ENCODE measurements around the gene FCHO1.

The FCHO1 gene

GRCh38 chr19:17762505-17763229, 11.4 kb downstream of the FCHO1 start:
- Histone ChIP-seq H3K27me3 (ENCODE audit: insufficient read depth, low read depth) (no peaks in the 10 kb centered on the region), H3K4me2 (no peak overlapping the region), H4K20me1 (ENCODE audit: insufficient read depth) (no peaks in the 10 kb centered on the region), H3K4me1 (ENCODE audit: low read depth, poor library complexity, severe bottlenecking) (no peaks in the 10 kb centered on the region), H2AFZ (ENCODE audit: low read depth) (no peak overlapping the region), H3K36me3 (ENCODE audit: insufficient read depth) (no peaks in the 10 kb centered on the region), H3K27ac (no peak overlapping the region), H3K79me2 (ENCODE audit: insufficient read depth, low read depth) (no peaks in the 10 kb centered on the region), H3K9ac (no peak overlapping the region), H3K4me3 (IDR thresholded peaks at IDR 0.05; ENCODE audit: insufficient read depth, low read depth, low read length) (no peak overlapping the region)
- TF ChIP-seq, protein P1, sequence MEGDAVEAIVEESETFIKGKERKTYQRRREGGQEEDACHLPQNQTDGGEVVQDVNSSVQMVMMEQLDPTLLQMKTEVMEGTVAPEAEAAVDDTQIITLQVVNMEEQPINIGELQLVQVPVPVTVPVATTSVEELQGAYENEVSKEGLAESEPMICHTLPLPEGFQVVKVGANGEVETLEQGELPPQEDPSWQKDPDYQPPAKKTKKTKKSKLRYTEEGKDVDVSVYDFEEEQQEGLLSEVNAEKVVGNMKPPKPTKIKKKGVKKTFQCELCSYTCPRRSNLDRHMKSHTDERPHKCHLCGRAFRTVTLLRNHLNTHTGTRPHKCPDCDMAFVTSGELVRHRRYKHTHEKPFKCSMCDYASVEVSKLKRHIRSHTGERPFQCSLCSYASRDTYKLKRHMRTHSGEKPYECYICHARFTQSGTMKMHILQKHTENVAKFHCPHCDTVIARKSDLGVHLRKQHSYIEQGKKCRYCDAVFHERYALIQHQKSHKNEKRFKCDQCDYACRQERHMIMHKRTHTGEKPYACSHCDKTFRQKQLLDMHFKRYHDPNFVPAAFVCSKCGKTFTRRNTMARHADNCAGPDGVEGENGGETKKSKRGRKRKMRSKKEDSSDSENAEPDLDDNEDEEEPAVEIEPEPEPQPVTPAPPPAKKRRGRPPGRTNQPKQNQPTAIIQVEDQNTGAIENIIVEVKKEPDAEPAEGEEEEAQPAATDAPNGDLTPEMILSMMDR (conservative IDR thresholded peaks at IDR 0.05; ENCODE audit: low read depth, low read length) = no peak

DNA sequence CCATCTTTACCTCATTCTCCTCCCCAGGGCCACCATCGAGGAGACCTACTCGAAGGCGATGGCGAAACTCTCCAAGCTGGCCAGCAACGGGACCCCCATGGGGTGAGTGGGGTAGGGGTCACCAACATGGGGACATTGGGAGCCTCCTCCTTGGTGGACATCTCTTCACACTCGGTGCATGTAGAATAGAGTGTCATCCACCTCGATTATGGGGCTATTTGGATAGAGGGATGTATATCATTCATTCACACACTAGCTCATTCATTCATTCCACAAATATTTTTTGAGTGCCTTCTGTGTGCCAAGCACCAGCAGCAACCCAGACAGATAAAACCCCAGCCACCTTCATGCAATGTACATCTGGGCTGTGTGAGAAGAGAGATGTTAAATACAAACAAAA, 13.1 kb downstream of the FCHO1 start:
- H3K9ac ChIP-seq = no peak overlapping the region
- H3K79me2 ChIP-seq (ENCODE audit: insufficient read depth, low read depth) = no peaks in the 10 kb centered on the region
- no peak overlapping the region for H2AFZ ChIP-seq (ENCODE audit: low read depth)
- H3K4me1 ChIP-seq (ENCODE audit: low read depth, poor library complexity, severe bottlenecking) = no peaks in the 10 kb centered on the region
- H4K20me1 ChIP-seq (ENCODE audit: insufficient read depth) = no peaks in the 10 kb centered on the region
- H3K4me2 ChIP-seq = no peak overlapping the region
- H3K36me3 ChIP-seq (ENCODE audit: insufficient read depth) = no peaks in the 10 kb centered on the region
- TF ChIP-seq, protein P1 (conservative IDR thresholded peaks at IDR 0.05; ENCODE audit: low read depth, low read length) = no peak
- H3K27me3 ChIP-seq (ENCODE audit: insufficient read depth, low read depth) = no peaks in the 10 kb centered on the region
- no peak overlapping the region for H3K27ac ChIP-seq
- H3K4me3 ChIP-seq (IDR thresholded peaks at IDR 0.05; ENCODE audit: insufficient read depth, low read depth, low read length) = no peak overlapping the region

- Histone ChIP-seq H3K27ac (no peak overlapping the region), H3K79me2 (ENCODE audit: insufficient read depth, low read depth) (no peaks in the 10 kb centered on the region), H3K36me3 (ENCODE audit: insufficient read depth) (no peaks in the 10 kb centered on the region), H3K4me3 (IDR thresholded peaks at IDR 0.05; ENCODE audit: insufficient read depth, low read depth, low read length) (no peak overlapping the region), H4K20me1 (ENCODE audit: insufficient read depth) (no peaks in the 10 kb centered on the region), H3K27me3 (ENCODE audit: insufficient read depth, low read depth) (no peaks in the 10 kb centered on the region), H2AFZ (ENCODE audit: low read depth) (no peak overlapping the region), H3K9ac (no peak overlapping the region), H3K4me1 (ENCODE audit: low read depth, poor library complexity, severe bottlenecking) (no peaks in the 10 kb centered on the region), H3K4me2 (no peak overlapping the region)
- TF ChIP-seq, protein P1 (conservative IDR thresholded peaks at IDR 0.05; ENCODE audit: low read depth, low read length) = no peak
Observed at GRCh38 chr19:17765069-17765618, 13.9 kb downstream of the FCHO1 start.

GRCh38 chr19:17766543-17767131, 15.4 kb downstream of the FCHO1 start:
- Histone ChIP-seq H3K4me2 (no peak overlapping the region), H3K27ac (no peak overlapping the region), H3K36me3 (ENCODE audit: insufficient read depth) (no peaks in the 10 kb centered on the region), H3K27me3 (ENCODE audit: insufficient read depth, low read depth) (no peaks in the 10 kb centered on the region), H3K79me2 (ENCODE audit: insufficient read depth, low read depth) (no peaks in the 10 kb centered on the region), H3K4me1 (ENCODE audit: low read depth, poor library complexity, severe bottlenecking) (no peaks in the 10 kb centered on the region), H4K20me1 (ENCODE audit: insufficient read depth) (no peaks in the 10 kb centered on the region), H3K9ac (no peak overlapping the region), H3K4me3 (IDR thresholded peaks at IDR 0.05; ENCODE audit: insufficient read depth, low read depth, low read length) (no peak overlapping the region), H2AFZ (ENCODE audit: low read depth) (no peak overlapping the region)
- TF ChIP-seq, protein P1 (conservative IDR thresholded peaks at IDR 0.05; ENCODE audit: low read depth, low read length) = no peak

Data from KMS-11 (cell line).